Spleen (tissue), 11 donors: Measurements from ENCODE around the gene MPPE1. TPM values are rescaled to one million over a fixed set of nuclear protein-coding genes. Genes with fewer than 3 reads are reported as not detected.
"Not testable (repeated sequence)": the region's sequence is repeated elsewhere in the genome, so short reads cannot be mapped to it uniquely, and the experiment has no call there.

Experiments used
- DNase-seq: peaks from one replicate; pipeline ENCODE4 v3.0.0-alpha.2; 2020
- H3K27ac ChIP-seq, 8 donors: fragments of 200-600 bp; sonication (generic) in 7 of 8; 1 replicate in 4 of 8; 2 replicates in 4 of 8; pipeline versions ENCODE4 v1.5.0 to v1.8.0; 2016 to 2021; ENCODE audit warnings: inconsistent platforms in 4 of 8, mild to moderate bottlenecking in 4 of 8, moderate library complexity in 1 of 8
- H3K27me3 ChIP-seq, 7 donors: fragments of 200-600 bp; sonication (generic) in 6 of 7; replicated peaks in 1 of 7; 1 replicate in 4 of 7; 2 replicates in 3 of 7; pipeline versions ENCODE4 v1.5.0 to v1.8.0; 2016 to 2021; ENCODE audit warnings: inconsistent platforms in 3 of 7, mild to moderate bottlenecking in 1 of 7
- H3K36me3 ChIP-seq, 6 donors: fragments of 200-600 bp; sonication (generic) in 5 of 6; 1 replicate in 4 of 6; 2 replicates in 2 of 6; pipeline versions ENCODE4 v1.5.0 to v1.8.0; 2016 to 2021; ENCODE audit warnings: inconsistent platforms in 2 of 6
- H3K4me1 ChIP-seq, 6 donors: fragments of 200-600 bp; sonication (generic) in 5 of 6; 1 replicate in 3 of 6; 2 replicates in 3 of 6; pipeline versions ENCODE4 v1.5.0 to v1.8.0; 2016 to 2021; ENCODE audit warnings: inconsistent platforms in 3 of 6
- H3K4me3 ChIP-seq, 8 donors: fragments of 200-600 bp; sonication (generic) in 7 of 8; 1 replicate in 4 of 8; 2 replicates in 4 of 8; pipeline versions ENCODE4 v1.5.0 to v1.8.0; 2016 to 2021; ENCODE audit warnings: inconsistent platforms in 4 of 8, mild to moderate bottlenecking in 4 of 8, moderate library complexity in 2 of 8
- H3K9me3 ChIP-seq, 8 donors: fragments of 200-600 bp; sonication (generic) in 7 of 8; 1 replicate in 4 of 8; 2 replicates in 4 of 8; pipeline versions ENCODE4 v1.5.0 to v1.8.0; 2016 to 2021; ENCODE audit warnings: inconsistent platforms in 4 of 8
- CTCF ChIP-seq, 11 experiments: fragments of 200-600 bp in 7 of 11; fragments of 450-650 bp in 4 of 11; sonication (generic) in 4 of 11; IDR thresholded peaks in 8 of 11; conservative IDR thresholded peaks in 3 of 11; 1 replicate in 7 of 11; 2 replicates in 4 of 11; pipeline versions ENCODE4 v1.4.0 to v1.8.0; 2016 to 2021; ENCODE audit warnings: antibody characterized with exemption in 11 of 11, inconsistent platforms in 4 of 11, mild to moderate bottlenecking in 1 of 11
- POLR2A ChIP-seq, 3 donors: fragments of 450-650 bp; IDR thresholded peaks; one replicate each; pipeline ENCODE4 v1.5.1; 2017; ENCODE audit warnings: antibody characterized with exemption in 3 of 3, mild to moderate bottlenecking in 1 of 3
- POLR2AphosphoS5 ChIP-seq, 3 donors: sonication (generic); formaldehyde crosslinking; IDR thresholded peaks; one replicate each; pipeline ENCODE4 v1.5.1; 2017; ENCODE audit warnings: antibody characterized with exemption in 3 of 3
- WGBS, 5 donors: extraction: QIAGEN DNeasy Blood & Tissue Kit in 3 of 5; methylation state at CpG; one replicate each; pipeline versions ENCODE4 v1.1.5 to v1.1.7; 2013 to 2018; 5-methylcytosine and 5-hydroxymethylcytosine counted together
- intact Hi-C: fragments of 100-400 bp; cut with DNase I; formaldehyde crosslinking; loops from one replicate; pipeline ENCODE4 v1.15.0; 2023; ENCODE audit warnings: low total_unique reads
- polyA plus RNA-seq, 3 donors: library from polyadenylated mRNA; stranded (reverse); fragments of 200-250 nt; gene quantifications; one replicate each; pipeline ENCODE4 v1.2.1, GENCODE V29; 2013
- total RNA-seq, 7 donors: library from RNA; depleted of rRNA in 3 of 7; stranded (reverse); fragments of >200 nt in 3 of 7; fragmentation: NEBNext Ultra II Directional in 4 of 7; extraction: Animal tissue kit (Norgen Biotek cat#: 25700) in 4 of 7; gene quantifications; one replicate each; pipeline versions ENCODE4 v1.1.0 to v1.2.1, GENCODE V29; 2016 to 2021
- donor health status: healthy with polysubstance abuse.
- donor health status: DM: no; HTN: no; CAD: no; lungs with moderate emphysema.
- donor health status: DM: no; HTN: no; CAD: no.
- donor health status: Bipolar disorder and iron deficiency.
- donor health status: healthy.
- donor health status: DM: no; HTN: no; CAD: no.
- donor health status: DM: yes; HTN: yes; CAD: no.

MPPE1 gene
- total and polyA plus RNA-seq, 10 donors, result 29.7 to 89.9 (median 49.6) TPM

- peaks cover 0 to 83% (median 21%) of the 10 kb centered on the region in 6 donors for H3K36me3 ChIP-seq
- no peak overlapping the region for H3K4me3 ChIP-seq
- intact Hi-C loops, result no loop called here
- no peaks in the 10 kb centered on the region for H3K9me3 ChIP-seq
- peaks cover 10 to 45% (median 17%) of the 10 kb centered on the region in 6 donors for H3K4me1 ChIP-seq
- no peak for DNase-seq
- 73 to 90% (median 85%) methylated on average over 7 of the region's 7 CpGs for WGBS, 5 donors
- TF ChIP-seq POLR2A (IDR thresholded peaks at IDR 0.05) (no peak), POLR2AphosphoS5 (IDR thresholded peaks at IDR 0.05) (no peak), CTCF (IDR thresholded peaks at IDR 0.05 in 8 of 11, conservative IDR thresholded peaks at IDR 0.05 in 3 of 11) (no peak)
- H3K27me3 ChIP-seq, result no peaks in the 10 kb centered on the region
- no peak overlapping the region for H3K27ac ChIP-seq
Observed at GRCh38 chr18:11902522-11903292, 5.4 kb downstream of the MPPE1 start.

GRCh38 chr18:11901826-11902438 is 6.2 kb downstream of the MPPE1 start:
- Histone ChIP-seq H3K4me1 (peaks cover 2 to 37% (median 9%) of the 10 kb centered on the region in 6 donors), H3K4me3 (no peak overlapping the region), H3K36me3 (peaks cover 0 to 90% (median 21%) of the 10 kb centered on the region in 6 donors), H3K9me3 (no peaks in the 10 kb centered on the region), H3K27me3 (no peaks in the 10 kb centered on the region), H3K27ac (no peak overlapping the region)
- no peak for DNase-seq
- 87 to 92% (median 92%) methylated on average over 5 of the region's 5 CpGs for WGBS, 5 donors
- intact Hi-C loops, result no loop called here
- TF ChIP-seq CTCF (IDR thresholded peaks at IDR 0.05 in 8 of 11, conservative IDR thresholded peaks at IDR 0.05 in 3 of 11), result no peak
- TF ChIP-seq POLR2AphosphoS5 (IDR thresholded peaks at IDR 0.05), result no peak
- no peak for TF ChIP-seq POLR2A (IDR thresholded peaks at IDR 0.05)

- H3K27me3 ChIP-seq, result no peaks in the 10 kb centered on the region
- TF ChIP-seq POLR2A (IDR thresholded peaks at IDR 0.05) (no peak), POLR2AphosphoS5 (IDR thresholded peaks at IDR 0.05) (no peak), CTCF (IDR thresholded peaks at IDR 0.05 in 8 of 11, conservative IDR thresholded peaks at IDR 0.05 in 3 of 11) (no peak)
- intact Hi-C loops, result no loop called here
- H3K36me3 ChIP-seq, result peaks cover 0 to 97% (median 34%) of the 10 kb centered on the region in 6 donors
- WGBS, 5 donors, result 70 to 89% (median 84%) methylated on average over 3 of the region's 3 CpGs
- no peaks in the 10 kb centered on the region for H3K9me3 ChIP-seq
- no peak overlapping the region for H3K4me3 ChIP-seq
- H3K4me1 ChIP-seq, result peaks cover 0 to 17% (median 2%) of the 10 kb centered on the region in 6 donors
- H3K27ac ChIP-seq, result no peak overlapping the region
- DNase-seq, result no peak
Observed at GRCh38 chr18:11899063-11899462, 9.1 kb downstream of the MPPE1 start.

- intact Hi-C loops, result no loop called here
- Histone ChIP-seq H3K27ac (no peak overlapping the region), H3K4me3 (no peak overlapping the region), H3K27me3 (no peaks in the 10 kb centered on the region), H3K9me3 (no peaks in the 10 kb centered on the region), H3K4me1 (peaks cover 0 to 24% (median 9%) of the 10 kb centered on the region in 6 donors), H3K36me3 (peaks cover 0 to 97% (median 31%) of the 10 kb centered on the region in 6 donors)
- TF ChIP-seq POLR2A (IDR thresholded peaks at IDR 0.05) (no peak), CTCF (IDR thresholded peaks at IDR 0.05 in 8 of 11, conservative IDR thresholded peaks at IDR 0.05 in 3 of 11) (no peak), POLR2AphosphoS5 (IDR thresholded peaks at IDR 0.05) (no peak)
- DNase-seq, result no peak
- 93 to 100% (median 100%) methylated on average over 1 of the region's 1 CpG for WGBS, 5 donors
Observed at GRCh38 chr18:11897781-11898180, 10.3 kb downstream of the MPPE1 start.

GRCh38 chr18:11892438-11892837 is 15.7 kb downstream of the MPPE1 start:
- H3K9me3 ChIP-seq, DNase-seq, H3K4me3 ChIP-seq, intact Hi-C loops, H3K27me3 ChIP-seq: not testable (repeated sequence)
- Histone ChIP-seq H3K27ac (peak overlapping the region in 1 of 8 donors; percentile 72), H3K36me3 (peaks cover 0 to 99% (median 51%) of the 10 kb centered on the region in 6 donors), H3K4me1 (peaks cover 0 to 32% (median 9%) of the 10 kb centered on the region in 6 donors)
- 53 to 84% (median 74%) methylated on average over 7 of the region's 7 CpGs for WGBS, 5 donors
